Lower lobe of right lung (tissue), 2 donors: ENCODE results near the gene TNFRSF19. TPM values are rescaled to one million over a fixed set of nuclear protein-coding genes. Genes with fewer than 3 reads are reported as not detected.

Experiments
- ATAC-seq, 2 donors: fragments of 200-7000 bp; cut with Tn5 transposase; one replicate each; pipeline ENCODE4 v1.9.1; 2020 to 2022; ENCODE audit warnings: mild to moderate bottlenecking in 2 of 2, moderate library complexity in 2 of 2
- DNase-seq: peaks from one replicate; pipeline ENCODE4 v3.0.0-alpha.2; 2020
- H3K27ac ChIP-seq: fragments of 200-600 bp; one replicate; pipeline ENCODE4 v1.8.0; 2022
- H3K27me3 ChIP-seq: fragments of 200-600 bp; one replicate; pipeline ENCODE4 v1.8.0; 2022; ENCODE audit warnings: low read depth
- H3K36me3 ChIP-seq: fragments of 200-600 bp; one replicate; pipeline ENCODE4 v1.8.0; 2022; ENCODE audit warnings: mild to moderate bottlenecking
- H3K4me1 ChIP-seq: fragments of 200-600 bp; one replicate; pipeline ENCODE4 v1.8.0; 2022
- H3K4me3 ChIP-seq: fragments of 200-600 bp; one replicate; pipeline ENCODE4 v1.8.0; 2022; ENCODE audit warnings: mild to moderate bottlenecking
- H3K9me3 ChIP-seq: fragments of 200-600 bp; one replicate; pipeline ENCODE4 v1.8.0; 2022
- intact Hi-C: fragments of 100-400 bp; cut with DNase I; formaldehyde crosslinking; loops from one replicate; pipeline ENCODE4 v1.11.0; 2022
- total RNA-seq: library from RNA; stranded (reverse); fragmentation: NEBNext Ultra II Directional; extraction: Animal tissue kit (Norgen Biotek cat#: 25700); gene quantifications from one replicate; pipeline ENCODE4 v1.2.1, GENCODE V29; 2021
- TF ChIP-seq, protein P1 (sequence below): fragments of 200-600 bp; IDR thresholded peaks from one replicate; pipeline ENCODE4 v1.8.0; 2022; ENCODE audit warnings: antibody characterized with exemption, mild to moderate bottlenecking
- donor health status: DM: no; HTN: yes; CAD: no; lungs with severe emphysema.

The TNFRSF19 gene
- total RNA-seq, 1 donor from 2014 or later: 21.1 TPM

DNA sequence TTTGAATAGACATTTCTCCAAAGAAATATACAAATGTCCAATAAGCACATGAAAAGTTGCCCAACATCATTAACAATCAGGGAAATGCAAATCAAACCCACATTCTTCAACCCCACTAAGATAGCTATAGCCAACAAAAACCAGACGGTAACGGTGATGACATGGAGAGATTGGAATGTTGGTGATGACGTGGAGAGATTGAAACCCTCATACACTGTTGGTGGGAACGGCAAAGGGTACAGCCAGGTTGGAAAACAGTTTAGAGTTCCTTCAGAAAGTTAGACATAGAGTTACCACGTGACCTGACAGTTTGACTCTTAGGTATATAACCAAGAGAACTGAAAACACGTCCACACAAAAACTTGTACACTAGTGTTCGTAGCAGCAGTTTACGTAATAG is 48.1 kb downstream of the TNFRSF19 start:
- Histone ChIP-seq H3K4me3 (no peak overlapping the region), H3K4me1 (no peaks in the 10 kb centered on the region), H3K27ac (no peak overlapping the region), H3K27me3 (no peaks in the 10 kb centered on the region), H3K9me3 (no peaks in the 10 kb centered on the region), H3K36me3 (no peaks in the 10 kb centered on the region)
- TF ChIP-seq, protein P1, sequence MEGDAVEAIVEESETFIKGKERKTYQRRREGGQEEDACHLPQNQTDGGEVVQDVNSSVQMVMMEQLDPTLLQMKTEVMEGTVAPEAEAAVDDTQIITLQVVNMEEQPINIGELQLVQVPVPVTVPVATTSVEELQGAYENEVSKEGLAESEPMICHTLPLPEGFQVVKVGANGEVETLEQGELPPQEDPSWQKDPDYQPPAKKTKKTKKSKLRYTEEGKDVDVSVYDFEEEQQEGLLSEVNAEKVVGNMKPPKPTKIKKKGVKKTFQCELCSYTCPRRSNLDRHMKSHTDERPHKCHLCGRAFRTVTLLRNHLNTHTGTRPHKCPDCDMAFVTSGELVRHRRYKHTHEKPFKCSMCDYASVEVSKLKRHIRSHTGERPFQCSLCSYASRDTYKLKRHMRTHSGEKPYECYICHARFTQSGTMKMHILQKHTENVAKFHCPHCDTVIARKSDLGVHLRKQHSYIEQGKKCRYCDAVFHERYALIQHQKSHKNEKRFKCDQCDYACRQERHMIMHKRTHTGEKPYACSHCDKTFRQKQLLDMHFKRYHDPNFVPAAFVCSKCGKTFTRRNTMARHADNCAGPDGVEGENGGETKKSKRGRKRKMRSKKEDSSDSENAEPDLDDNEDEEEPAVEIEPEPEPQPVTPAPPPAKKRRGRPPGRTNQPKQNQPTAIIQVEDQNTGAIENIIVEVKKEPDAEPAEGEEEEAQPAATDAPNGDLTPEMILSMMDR: no peak
- DNase-seq: no peak
- intact Hi-C loops: no loop called here
- peak; percentile 29 to 37 for ATAC-seq

DNA sequence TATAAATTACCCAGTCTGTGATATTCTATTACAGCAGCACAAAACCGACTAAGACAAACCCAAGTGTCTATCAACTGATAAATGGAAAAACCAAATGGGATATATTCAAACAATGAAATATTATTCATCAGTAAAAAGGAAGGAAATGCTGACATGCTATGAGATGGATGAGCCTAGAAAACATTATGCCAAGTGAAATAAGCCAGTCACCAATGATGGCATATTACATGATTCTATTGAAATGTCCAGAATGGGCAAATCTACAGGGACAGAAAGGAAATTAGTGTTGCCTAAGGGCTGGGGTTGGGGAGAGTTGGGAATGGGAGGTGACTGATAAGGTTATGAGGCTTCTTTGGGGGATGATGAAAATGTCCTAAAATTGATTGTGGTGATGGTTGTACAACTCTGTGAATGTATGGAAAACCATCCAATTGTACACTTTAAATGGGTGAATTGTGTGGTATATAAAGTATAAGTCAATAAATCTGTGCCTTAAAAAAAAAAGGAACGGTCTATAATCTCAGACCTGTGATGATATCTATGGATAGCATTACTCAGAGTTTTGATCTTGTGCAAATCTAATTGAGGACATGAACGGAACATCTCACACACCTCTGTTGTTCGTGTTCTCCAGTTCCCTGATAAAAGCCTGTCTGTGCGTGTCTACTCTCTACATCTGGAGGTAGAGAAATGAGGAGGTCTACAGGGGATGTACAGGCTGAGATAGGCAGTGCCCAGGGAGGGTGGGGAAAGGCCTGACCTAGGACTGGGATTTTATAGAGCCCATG is 49.0 kb downstream of the TNFRSF19 start:
- TF ChIP-seq, protein P1: no peak
- DNase-seq (no peak), ATAC-seq (no peak)
- intact Hi-C loops: no loop called here
- H3K36me3 ChIP-seq: no peaks in the 10 kb centered on the region
- no peaks in the 10 kb centered on the region for H3K4me1 ChIP-seq
- H3K27ac ChIP-seq: no peak overlapping the region
- H3K27me3 ChIP-seq: no peaks in the 10 kb centered on the region
- no peak overlapping the region for H3K4me3 ChIP-seq
- H3K9me3 ChIP-seq: no peaks in the 10 kb centered on the region

DNA sequence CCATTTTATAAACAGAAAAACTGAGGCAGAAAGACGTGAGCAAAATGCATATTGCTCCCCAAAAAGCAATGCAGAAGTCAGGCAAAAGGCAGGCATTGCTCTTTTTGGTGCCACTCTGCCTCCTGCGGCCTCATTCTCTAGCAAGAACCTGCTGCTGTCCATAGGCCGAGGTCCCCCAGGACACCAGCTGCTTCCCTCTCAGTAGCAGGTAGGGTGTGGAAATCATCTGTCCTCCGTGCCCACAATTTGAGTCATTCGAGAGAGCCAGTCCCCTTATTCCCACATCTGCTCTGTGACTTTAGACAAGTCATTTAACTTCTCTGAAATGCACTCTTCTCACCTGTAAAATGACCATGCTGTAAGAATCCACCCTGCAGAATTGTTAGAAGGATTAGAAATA is 50.0 kb downstream of the TNFRSF19 start:
- Histone ChIP-seq H3K9me3 (no peaks in the 10 kb centered on the region), H3K4me3 (no peak overlapping the region), H3K4me1 (no peaks in the 10 kb centered on the region), H3K27me3 (no peaks in the 10 kb centered on the region), H3K36me3 (no peaks in the 10 kb centered on the region), H3K27ac (no peak overlapping the region)
- TF ChIP-seq, protein P1: no peak
- intact Hi-C loops: no loop called here
- no peak for DNase-seq
- no peak for ATAC-seq

DNA sequence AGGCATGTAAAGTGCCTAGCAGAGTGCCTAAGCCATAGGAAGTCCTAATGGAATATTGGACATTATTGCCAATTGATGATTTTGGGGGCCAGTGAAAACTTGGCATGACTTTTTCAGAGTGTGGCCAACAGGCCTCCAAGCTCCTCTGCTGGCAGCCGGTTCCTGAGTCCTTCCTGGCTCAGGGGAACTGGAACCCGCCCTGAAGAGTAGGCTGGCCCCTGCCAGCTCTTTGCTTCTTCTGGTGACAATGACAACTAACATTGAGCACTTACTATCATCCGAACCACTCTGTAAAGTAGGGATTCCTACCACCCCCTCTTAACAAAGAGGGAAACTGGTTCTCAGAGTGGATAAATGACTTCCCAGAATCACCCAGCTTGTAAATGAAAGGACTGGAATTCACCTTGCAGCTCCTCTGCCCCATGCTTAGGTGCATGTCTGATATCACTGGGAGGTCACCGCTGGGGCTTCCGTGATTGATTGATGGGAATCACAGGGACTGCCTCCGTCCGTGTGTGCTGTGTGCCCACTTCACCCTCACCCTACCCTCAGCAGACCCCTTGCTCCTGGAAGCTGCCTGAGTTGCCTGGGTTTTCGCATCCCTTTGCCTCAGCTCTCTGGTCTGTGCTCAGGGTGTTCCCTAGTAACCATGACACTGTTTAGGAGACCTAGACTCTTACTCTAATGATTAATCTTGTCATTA is 50.6 kb downstream of the TNFRSF19 start:
- DNase-seq: no peak
- TF ChIP-seq, protein P1: no peak
- Histone ChIP-seq H3K27me3 (no peaks in the 10 kb centered on the region), H3K4me1 (no peaks in the 10 kb centered on the region), H3K9me3 (no peaks in the 10 kb centered on the region), H3K27ac (no peak overlapping the region), H3K36me3 (no peaks in the 10 kb centered on the region), H3K4me3 (no peak overlapping the region)
- no peak for ATAC-seq
- intact Hi-C loops: no loop called here

DNA sequence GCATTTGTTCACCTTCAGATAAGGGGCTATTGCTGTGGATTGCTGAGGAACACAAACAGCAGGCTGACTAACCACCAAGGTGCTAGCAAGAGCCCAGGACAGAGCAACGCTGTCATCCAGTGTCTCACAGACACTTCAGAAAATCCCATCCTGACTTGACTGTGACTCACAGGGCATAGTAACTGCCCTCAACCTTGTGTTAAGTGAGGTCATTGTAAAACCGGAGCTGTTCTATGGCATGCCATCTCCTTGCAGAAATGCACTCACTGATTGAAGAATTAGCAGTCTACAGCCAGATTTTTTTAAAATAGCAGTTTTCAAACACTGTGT is 51.1 kb downstream of the TNFRSF19 start:
- H3K4me3 ChIP-seq: no peak overlapping the region
- H3K27ac ChIP-seq: no peak overlapping the region
- ATAC-seq: peak in 1 of 2 donors; percentile 26
- H3K27me3 ChIP-seq: no peaks in the 10 kb centered on the region
- no peak for DNase-seq
- TF ChIP-seq, protein P1: no peak
- intact Hi-C loops: no loop called here
- H3K9me3 ChIP-seq: no peaks in the 10 kb centered on the region
- no peaks in the 10 kb centered on the region for H3K4me1 ChIP-seq
- no peaks in the 10 kb centered on the region for H3K36me3 ChIP-seq
